ENCODE measurements around the gene MYL11. TPM values are rescaled to one million over a fixed set of nuclear protein-coding genes. Genes with fewer than 3 reads are reported as not detected.
A peak's percentile ranks its signal among the peaks of the same experiment; 100 is the strongest.
"Not testable (repeated sequence)": the region's sequence is repeated elsewhere in the genome, so short reads cannot be mapped to it uniquely, and the experiment has no call there.

Gene MYL11, protein sequence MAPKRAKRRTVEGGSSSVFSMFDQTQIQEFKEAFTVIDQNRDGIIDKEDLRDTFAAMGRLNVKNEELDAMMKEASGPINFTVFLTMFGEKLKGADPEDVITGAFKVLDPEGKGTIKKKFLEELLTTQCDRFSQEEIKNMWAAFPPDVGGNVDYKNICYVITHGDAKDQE
- polyA plus RNA-seq (0.82 TPM in 1 of 3 replicates, not detected in the others), polyA minus RNA-seq (1.8 TPM in 1 of 3 replicates, not detected in the others)
- polyA plus RNA-seq (2011; ENCODE audit: low read depth): not detected
- polyA plus RNA-seq (2011; cell fraction: cytosol; rRNA removed): not detected in 2 replicates
- not detected in 2 replicates for polyA plus RNA-seq (2011; cell fraction: nucleus; rRNA removed)
- polyA plus RNA-seq (2012; ENCODE audit: low replicate concordance): 1.5 TPM in 1 of 2 replicates, not detected in the other
- not detected for polyA minus RNA-seq (2011; cell fraction: cytosol; rRNA and poly(A)+ RNA removed)
- polyA minus RNA-seq (2011; cell fraction: nucleus; rRNA and poly(A)+ RNA removed): not detected in 2 replicates

DNA sequence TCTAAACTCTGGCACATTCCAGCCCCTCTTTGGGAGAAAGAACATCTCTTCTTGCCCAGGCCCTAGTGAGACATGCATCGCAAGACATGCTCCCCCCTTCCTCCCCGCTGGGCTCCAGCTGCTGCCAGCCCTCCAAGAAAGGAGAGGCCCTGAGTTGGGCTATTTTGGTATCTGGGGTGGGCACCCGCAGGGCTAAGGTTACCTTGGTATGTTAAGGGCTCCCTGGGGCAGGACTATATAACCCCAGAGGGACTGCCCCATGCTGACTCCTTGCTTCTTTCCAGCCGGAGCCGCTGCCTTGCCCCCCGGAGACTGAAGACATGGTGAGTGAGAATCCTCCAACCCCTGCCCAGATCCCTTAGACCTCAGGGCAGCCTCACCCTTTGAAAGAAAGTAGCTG, at the start of gene MYL11:
Gene MYL11, plus strand, starts transcription at position 265 of the 400 bp plus-strand sequence. Its CDS starts 56 bp downstream, at position 321.
- no peaks in the 10 kb centered on the region for H3K9me3 ChIP-seq (ENCODE audit: control insufficient read depth, low read depth, low read length)
- H3K79me2 ChIP-seq (ENCODE audit: control insufficient read depth, insufficient read depth, low read length): peaks cover 6% of the 10 kb centered on the region
- no peak within 1 kb of the TSS for H2AFZ ChIP-seq (ENCODE audit: control insufficient read depth, low read length)
- H3K4me1 ChIP-seq (ENCODE audit: control insufficient read depth, extremely low read depth, insufficient read depth, low read length): peaks cover 15% of the 10 kb centered on the region
- no peaks in the 10 kb centered on the region for H3K9me1 ChIP-seq (ENCODE audit: control insufficient read depth, extremely low read depth, insufficient read depth, low read length)
- no peaks in the 10 kb centered on the region for H3K36me3 ChIP-seq (ENCODE audit: control insufficient read depth in 2 of 2, extremely low read depth in 1 of 2, insufficient read depth in 2 of 2, low read length in 2 of 2)
- no peaks in the 10 kb centered on the region for H3K27me3 ChIP-seq (ENCODE audit: control insufficient read depth, extremely low read depth, insufficient read depth, low read length)
- H3K4me3 ChIP-seq (ENCODE audit: control insufficient read depth in 2 of 3, extremely low read depth in 1 of 3, insufficient read depth in 2 of 3, low read depth in 1 of 3, low read length in 3 of 3): no peak within 1 kb of the TSS
- TF ChIP-seq EZH2 (IDR thresholded peaks at IDR 0.05; ENCODE audit: low read length): no peak
- TF ChIP-seq, protein P1, sequence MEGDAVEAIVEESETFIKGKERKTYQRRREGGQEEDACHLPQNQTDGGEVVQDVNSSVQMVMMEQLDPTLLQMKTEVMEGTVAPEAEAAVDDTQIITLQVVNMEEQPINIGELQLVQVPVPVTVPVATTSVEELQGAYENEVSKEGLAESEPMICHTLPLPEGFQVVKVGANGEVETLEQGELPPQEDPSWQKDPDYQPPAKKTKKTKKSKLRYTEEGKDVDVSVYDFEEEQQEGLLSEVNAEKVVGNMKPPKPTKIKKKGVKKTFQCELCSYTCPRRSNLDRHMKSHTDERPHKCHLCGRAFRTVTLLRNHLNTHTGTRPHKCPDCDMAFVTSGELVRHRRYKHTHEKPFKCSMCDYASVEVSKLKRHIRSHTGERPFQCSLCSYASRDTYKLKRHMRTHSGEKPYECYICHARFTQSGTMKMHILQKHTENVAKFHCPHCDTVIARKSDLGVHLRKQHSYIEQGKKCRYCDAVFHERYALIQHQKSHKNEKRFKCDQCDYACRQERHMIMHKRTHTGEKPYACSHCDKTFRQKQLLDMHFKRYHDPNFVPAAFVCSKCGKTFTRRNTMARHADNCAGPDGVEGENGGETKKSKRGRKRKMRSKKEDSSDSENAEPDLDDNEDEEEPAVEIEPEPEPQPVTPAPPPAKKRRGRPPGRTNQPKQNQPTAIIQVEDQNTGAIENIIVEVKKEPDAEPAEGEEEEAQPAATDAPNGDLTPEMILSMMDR (optimal IDR thresholded peaks at IDR 0.05 in 1 of 3, IDR thresholded peaks at IDR 0.05 in 1 of 3, conservative IDR thresholded peaks at IDR 0.05 in 1 of 3; ENCODE audit: extremely low read depth in 1 of 3, insufficient read depth in 2 of 3, low read length in 3 of 3): no peak
- H4K20me1 ChIP-seq (ENCODE audit: control insufficient read depth, extremely low read depth, insufficient read depth, low read length): no peaks in the 10 kb centered on the region
- DNase-seq (ENCODE audit: low read depth, low spot score): no peak
- H3K27ac ChIP-seq (ENCODE audit: control insufficient read depth, insufficient read depth, low read length): no peak within 1 kb of the TSS
- no peak for FAIRE-seq
- dilution Hi-C loops (cut with MboI; ENCODE audit: extremely low pct_ligation_motif_present, low sequenced_read_pairs): no loop called here
- H3K4me2 ChIP-seq (ENCODE audit: control insufficient read depth, extremely low read depth, insufficient read depth, low read depth, low read length): no peak within 1 kb of the TSS
- H3K9ac ChIP-seq (ENCODE audit: control insufficient read depth, extremely low read depth, insufficient read depth, low read length): no peak within 1 kb of the TSS

DNA sequence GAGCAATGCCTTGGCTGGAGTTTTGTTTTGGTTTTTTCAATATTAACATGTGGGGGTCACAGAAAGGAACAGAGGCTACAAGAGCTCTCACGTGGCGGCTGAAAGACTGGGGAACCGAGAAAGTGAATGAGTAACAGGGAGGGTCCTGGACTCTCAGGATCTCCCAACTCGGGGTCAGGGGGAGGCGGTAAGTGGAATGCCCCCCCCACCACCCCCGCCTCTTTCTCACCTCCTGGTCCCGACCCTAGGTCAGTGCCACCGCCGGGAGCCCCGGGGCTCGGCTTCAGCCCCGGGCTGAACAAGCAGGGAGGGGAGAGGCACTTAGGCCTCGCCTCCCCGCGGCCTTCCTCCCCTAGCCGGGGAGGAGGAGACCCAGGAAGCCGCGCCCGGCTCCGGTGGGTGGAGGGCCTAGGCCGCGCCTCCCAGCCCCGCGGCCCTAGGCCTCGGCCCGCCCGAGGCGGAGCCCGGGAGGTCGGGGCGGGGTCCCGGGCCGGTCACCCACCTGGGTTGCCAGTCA, 40.1 kb upstream of the MYL11 start:
- H3K36me3 ChIP-seq (ENCODE audit: control insufficient read depth in 2 of 2, extremely low read depth in 1 of 2, insufficient read depth in 2 of 2, low read length in 2 of 2); H3K9me3 ChIP-seq (ENCODE audit: control insufficient read depth, low read depth, low read length); H2AFZ ChIP-seq (ENCODE audit: control insufficient read depth, low read length); H3K27me3 ChIP-seq (ENCODE audit: control insufficient read depth, extremely low read depth, insufficient read depth, low read length); H4K20me1 ChIP-seq (ENCODE audit: control insufficient read depth, extremely low read depth, insufficient read depth, low read length); H3K4me1 ChIP-seq (ENCODE audit: control insufficient read depth, extremely low read depth, insufficient read depth, low read length); H3K9me1 ChIP-seq (ENCODE audit: control insufficient read depth, extremely low read depth, insufficient read depth, low read length); dilution Hi-C loops (cut with MboI; ENCODE audit: extremely low pct_ligation_motif_present, low sequenced_read_pairs); FAIRE-seq; DNase-seq (ENCODE audit: low read depth, low spot score): not testable (repeated sequence)
- peak overlapping the region; percentile 32 for H3K4me2 ChIP-seq (ENCODE audit: control insufficient read depth, extremely low read depth, insufficient read depth, low read depth, low read length)
- peaks cover 25% of the 10 kb centered on the region for H3K79me2 ChIP-seq (ENCODE audit: control insufficient read depth, insufficient read depth, low read length)
- peak overlapping the region; percentile 26 for H3K27ac ChIP-seq (ENCODE audit: control insufficient read depth, insufficient read depth, low read length)
- H3K4me3 ChIP-seq (ENCODE audit: control insufficient read depth in 2 of 3, extremely low read depth in 1 of 3, insufficient read depth in 2 of 3, low read depth in 1 of 3, low read length in 3 of 3): peak overlapping the region; percentile 57 to 69 (median 67)
- peak overlapping the region; percentile 78 for H3K9ac ChIP-seq (ENCODE audit: control insufficient read depth, extremely low read depth, insufficient read depth, low read length)

DNA sequence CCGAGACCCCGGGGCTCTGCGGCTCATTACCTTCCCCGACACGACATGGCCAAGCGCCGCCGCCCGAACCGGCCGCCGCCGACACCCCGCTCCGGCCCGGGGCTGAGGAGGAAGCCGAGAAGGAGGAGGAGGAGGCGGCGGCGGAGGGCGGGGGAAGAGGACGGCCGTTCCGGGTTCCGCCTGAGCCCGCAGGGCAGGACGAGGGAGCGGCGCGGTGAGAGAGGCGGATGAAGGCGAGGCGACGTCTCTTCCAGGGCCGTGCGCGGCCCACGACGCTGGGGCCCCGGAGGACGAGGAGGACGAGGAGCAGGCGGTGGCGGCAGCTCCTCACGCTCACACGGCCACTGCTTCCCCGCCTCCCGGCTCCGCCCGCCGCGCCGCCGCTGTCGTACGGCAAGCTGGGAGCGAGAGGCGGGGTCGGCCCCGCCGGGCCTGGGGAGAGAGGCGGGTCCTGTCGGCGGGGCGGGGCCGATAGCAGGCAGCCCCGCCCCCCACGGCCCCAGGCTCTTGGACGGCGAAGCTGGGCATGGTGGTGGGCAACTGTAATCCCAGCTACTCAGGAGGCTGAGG, 39.5 kb upstream of the MYL11 start:
- Histone ChIP-seq H3K27ac (ENCODE audit: control insufficient read depth, insufficient read depth, low read length) (peak overlapping the region; percentile 69), H3K79me2 (ENCODE audit: control insufficient read depth, insufficient read depth, low read length) (peaks cover 23% of the 10 kb centered on the region), H2AFZ (ENCODE audit: control insufficient read depth, low read length) (peak overlapping the region; percentile 74), H3K4me3 (ENCODE audit: control insufficient read depth in 2 of 3, extremely low read depth in 1 of 3, insufficient read depth in 2 of 3, low read depth in 1 of 3, low read length in 3 of 3) (peak overlapping the region; percentile 65 to 68 (median 67)), H3K4me2 (ENCODE audit: control insufficient read depth, extremely low read depth, insufficient read depth, low read depth, low read length) (peak overlapping the region; percentile 84), H3K9ac (ENCODE audit: control insufficient read depth, extremely low read depth, insufficient read depth, low read length) (peak overlapping the region; percentile 78)
- H3K4me1 ChIP-seq (ENCODE audit: control insufficient read depth, extremely low read depth, insufficient read depth, low read length); dilution Hi-C loops (cut with MboI; ENCODE audit: extremely low pct_ligation_motif_present, low sequenced_read_pairs); FAIRE-seq; H3K27me3 ChIP-seq (ENCODE audit: control insufficient read depth, extremely low read depth, insufficient read depth, low read length); H4K20me1 ChIP-seq (ENCODE audit: control insufficient read depth, extremely low read depth, insufficient read depth, low read length); H3K36me3 ChIP-seq (ENCODE audit: control insufficient read depth in 2 of 2, extremely low read depth in 1 of 2, insufficient read depth in 2 of 2, low read length in 2 of 2); H3K9me3 ChIP-seq (ENCODE audit: control insufficient read depth, low read depth, low read length); H3K9me1 ChIP-seq (ENCODE audit: control insufficient read depth, extremely low read depth, insufficient read depth, low read length): not testable (repeated sequence)
- DNase-seq (ENCODE audit: low read depth, low spot score): peak; percentile 25
